GM19395 (cell line): ENCODE measurements around the gene LRRC3.
"Not testable (repeated sequence)": the region's sequence is repeated elsewhere in the genome, so short reads cannot be mapped to it uniquely, and the experiment has no call there.

Experiments
- ATAC-seq: cut with Tn5 transposase; IDR thresholded peaks from one replicate; pipeline ENCODE4 v1.9.1; 2021; ENCODE audit warnings: mild to moderate bottlenecking, moderate library complexity; ENCODE audit not compliant: unreplicated experiment

LRRC3 gene

GRCh38 chr21:44477131-44477530 lies 21.8 kb downstream of the LRRC3 start:
- ATAC-seq = no peak

- no peak for ATAC-seq
These were observed 22.4 kb downstream of the LRRC3 start for GRCh38 chr21:44477712-44478111.

- no peak for ATAC-seq
These were observed 23.0 kb downstream of the LRRC3 start for GRCh38 chr21:44478124-44478800.

GRCh38 chr21:44478801-44479167 lies 23.5 kb downstream of the LRRC3 start:
- no peak for ATAC-seq

DNA sequence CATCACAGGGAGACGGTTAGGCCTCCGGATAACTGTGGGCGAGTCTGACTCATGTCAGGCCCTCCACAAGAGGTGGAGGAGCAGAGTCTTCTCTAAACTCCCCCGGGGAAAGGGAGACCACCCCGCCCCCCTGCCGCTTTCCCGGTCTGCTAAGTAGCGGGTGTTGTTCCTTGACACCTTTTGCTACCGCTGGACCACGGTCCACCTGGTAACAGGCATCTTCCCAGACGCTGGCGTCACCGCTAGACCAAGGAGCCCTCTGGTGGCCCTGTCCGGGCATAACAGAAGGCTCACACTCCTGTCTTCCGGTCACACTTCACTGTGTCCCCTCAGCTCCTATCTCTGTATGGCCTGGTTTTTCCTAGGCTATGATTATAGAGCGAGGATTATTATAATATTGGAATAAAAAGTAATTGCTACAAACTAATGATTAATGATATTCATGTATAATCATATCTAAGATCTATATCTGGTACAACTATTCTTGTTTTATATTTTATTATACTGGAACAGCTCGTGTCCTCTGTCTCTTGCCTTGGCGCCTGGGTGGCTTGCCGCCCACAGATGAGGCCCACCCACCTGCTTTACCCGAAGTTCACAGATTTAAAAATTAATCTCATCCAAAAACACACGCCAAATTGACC lies 24.4 kb downstream of the LRRC3 start:
- ATAC-seq = not testable (repeated sequence)

DNA sequence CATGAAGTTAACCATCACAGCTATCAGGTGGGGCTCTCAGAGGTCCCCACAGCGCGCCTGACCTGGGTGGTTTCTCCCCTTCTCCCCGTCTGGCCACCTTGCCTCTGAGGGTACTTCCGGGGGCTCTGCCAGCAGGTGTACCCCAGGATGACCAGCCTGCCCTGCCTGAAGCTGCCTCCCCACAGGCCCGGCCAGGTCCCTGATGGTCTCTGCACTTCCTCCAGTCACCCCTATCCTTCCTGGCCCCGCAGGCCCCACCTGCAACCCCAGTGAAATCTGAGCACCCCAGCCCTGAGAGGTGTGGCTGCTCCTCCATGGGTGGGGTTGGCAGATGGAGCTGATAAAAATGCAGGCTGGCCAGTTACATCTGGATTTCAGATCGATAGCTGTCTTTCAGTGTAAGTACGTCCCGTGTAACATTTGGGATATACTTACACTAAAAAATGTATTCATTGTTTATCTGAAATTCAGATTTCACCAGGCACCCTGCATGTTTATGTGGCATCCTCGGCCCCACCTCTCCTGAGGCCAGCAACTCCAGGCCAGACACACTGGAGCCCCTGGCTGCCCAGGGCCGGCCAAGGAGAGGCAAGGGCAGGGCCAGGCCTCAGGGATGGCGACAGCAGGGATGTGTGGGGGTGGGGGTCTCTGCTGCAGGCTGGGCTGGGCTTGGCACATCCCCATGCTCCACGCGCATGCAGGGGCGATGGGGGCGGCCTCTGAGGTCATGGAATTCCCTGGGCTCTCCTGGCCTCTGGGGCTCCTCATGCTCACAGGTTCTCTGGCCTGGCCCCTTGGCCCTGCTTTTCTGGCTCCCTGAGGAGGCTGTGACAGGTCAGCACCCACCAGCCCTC lies 25.1 kb downstream of the LRRC3 start:
- no peak for ATAC-seq

DNA sequence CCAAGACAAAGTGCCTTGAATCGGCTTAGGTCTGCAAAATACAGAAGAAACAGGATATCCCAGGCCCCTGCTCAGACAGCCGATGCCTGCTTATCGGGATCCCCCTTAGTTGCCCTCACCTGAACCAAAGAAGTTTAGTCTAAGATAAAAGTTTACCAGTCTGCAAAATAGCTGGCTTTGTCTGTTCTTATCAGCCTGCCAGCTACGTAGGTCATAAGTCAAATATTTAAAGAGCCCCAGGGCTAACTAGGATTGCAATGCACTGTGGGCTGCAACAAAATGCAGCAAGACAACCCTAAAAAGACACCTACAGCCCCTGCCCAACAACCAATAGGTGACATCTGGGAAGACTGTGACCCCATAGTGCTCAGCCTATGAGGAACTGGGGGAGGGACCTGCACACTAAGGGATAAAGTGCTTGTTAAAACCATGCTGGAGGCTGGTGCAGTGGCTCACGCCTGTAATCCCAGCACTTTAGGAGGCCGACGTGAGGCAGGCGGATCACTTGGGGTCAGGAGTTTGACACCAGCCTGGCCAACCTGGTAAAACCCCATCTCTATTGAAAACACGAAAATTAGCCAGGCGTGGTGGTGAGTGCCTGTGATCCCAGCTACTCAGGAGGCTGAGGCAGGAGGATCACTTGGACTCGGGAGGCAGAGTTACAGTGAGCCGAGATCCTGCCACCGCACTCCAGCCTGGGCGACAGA lies 27.4 kb downstream of the LRRC3 start:
- ATAC-seq = no peak

DNA sequence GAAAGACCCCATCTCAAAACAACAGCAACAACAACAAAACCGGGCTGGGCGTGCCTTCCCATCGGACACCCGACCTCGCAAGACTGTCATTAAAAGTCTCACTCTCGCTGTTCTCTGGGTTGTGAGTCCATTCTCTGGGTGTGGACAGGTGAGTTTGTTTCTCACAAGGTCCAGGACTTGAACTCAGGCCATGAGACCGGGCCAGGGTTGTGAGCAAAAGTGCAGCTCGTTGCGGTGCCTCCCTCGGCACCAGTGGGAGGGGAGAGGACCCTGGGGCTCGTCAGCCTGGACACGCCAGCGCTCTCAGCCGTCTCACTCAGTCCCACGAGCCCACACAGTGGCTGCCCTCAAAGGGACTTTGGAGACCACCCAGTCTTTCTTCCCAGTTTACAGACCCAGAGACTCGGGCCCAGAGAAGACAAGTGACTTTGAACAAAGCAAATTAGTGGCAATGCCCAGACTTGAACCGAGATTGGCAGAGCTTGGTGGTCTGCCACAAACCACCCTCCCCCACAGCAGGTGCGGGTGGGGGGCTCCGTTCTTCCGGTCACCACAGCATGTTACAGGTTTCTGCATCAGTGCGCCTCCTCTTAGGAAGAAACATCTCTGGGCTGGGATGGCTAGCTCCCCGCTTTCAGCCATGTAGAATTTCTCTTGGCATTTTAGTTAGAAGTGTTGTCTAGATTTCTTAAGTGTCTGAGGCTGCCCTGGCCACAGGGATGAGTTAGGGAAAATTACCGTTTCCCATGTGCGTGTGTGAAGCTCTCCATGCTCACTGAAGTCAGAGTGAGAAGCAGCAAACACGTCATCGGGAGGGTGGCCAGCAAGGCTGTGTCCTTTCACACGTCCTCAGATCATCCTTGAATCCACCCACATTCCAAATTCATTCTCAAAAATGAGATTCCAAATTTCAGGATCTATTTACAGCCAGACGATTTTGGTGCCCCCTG lies 28.3 kb downstream of the LRRC3 start:
- no peak for ATAC-seq

GRCh38 chr21:44484498-44485253 lies 29.4 kb downstream of the LRRC3 start:
- ATAC-seq = no peak

- no peak for ATAC-seq
These were observed 30.0 kb downstream of the LRRC3 start for GRCh38 chr21:44485254-44485793.

DNA sequence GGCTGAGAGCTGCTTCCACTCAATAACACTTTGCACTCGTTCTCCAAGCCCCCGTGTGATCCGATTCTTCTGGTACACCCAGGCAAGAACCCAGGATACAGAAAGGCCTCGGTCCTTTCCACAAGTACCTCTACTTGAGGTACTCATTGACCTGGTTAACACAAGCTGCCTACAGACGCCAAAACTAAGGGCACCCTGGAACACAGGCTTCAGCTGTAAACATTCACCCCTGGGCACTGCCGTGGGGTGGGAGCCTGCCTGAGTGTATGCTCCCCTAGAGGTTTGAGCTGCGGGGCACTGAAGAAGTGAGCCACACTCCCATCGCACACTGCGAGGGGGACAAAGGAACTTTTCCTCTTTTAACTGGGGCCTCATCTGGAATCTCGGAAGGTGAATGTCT lies 30.5 kb downstream of the LRRC3 start:
- no peak for ATAC-seq

- ATAC-seq = no peak
These were observed 31.0 kb downstream of the LRRC3 start for GRCh38 chr21:44486302-44486701.

DNA sequence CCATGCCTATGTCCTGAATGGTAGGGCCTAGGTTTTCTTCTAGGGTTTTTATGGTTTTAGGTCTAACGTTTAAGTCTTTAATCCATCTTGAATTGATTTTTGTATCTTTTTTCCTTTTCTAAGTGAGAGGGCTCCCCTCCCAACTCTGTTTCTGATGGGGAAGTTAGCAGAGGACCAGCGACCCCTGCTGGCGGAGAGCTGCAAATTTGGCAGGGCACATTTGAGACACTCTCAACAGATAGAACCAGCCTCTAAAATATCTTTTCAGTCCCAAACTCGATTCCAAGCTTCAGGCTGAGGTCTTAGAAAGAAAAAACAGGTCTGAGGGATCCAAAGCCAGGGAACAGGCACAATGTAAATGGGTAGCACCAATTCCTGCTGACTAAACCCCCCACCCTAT lies 32.5 kb downstream of the LRRC3 start:
- ATAC-seq = no peak

DNA sequence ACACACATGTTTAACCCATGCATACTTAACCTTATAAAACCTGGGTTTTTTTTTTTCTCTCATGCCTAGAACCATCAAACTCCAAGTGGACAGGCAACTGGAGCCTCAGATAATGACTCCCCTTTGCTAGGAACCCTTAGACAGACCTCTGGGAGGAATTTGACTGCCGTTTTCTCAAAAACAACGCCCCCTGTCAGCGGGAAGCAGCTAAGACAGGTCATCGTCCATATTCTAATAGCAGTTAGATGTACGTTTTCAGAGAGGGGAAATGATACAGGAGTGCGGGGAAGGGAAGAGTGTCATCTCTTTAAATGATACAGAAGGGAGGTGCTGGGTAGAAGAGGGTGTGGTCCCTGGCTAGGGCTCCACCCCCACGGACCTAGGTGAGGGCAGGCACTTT lies 34.7 kb downstream of the LRRC3 start:
- no peak for ATAC-seq

- ATAC-seq = no peak
These were observed 35.1 kb downstream of the LRRC3 start for GRCh38 chr21:44490405-44490804.

DNA sequence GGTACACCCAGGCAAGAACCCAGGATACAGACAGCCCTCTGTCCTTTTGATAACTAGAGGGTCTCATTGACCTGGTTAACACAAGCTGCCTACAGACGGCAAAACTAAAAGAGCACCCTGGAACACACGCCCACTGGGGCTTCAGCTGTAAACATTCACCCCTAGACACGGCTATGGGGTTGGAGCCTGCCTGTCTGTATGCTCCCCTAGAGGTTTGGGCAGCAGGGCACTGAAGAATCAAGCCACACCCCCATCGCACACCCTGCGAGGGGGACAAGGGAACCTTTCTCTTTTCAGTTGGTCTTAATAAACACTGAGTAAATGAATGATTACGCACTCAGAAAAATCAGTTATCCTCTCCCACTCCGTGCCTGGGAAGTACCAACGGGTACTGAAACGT lies 35.5 kb downstream of the LRRC3 start:
- ATAC-seq = no peak

GRCh38 chr21:44492567-44493385 lies 37.5 kb downstream of the LRRC3 start:
- no peak for ATAC-seq

- ATAC-seq = no peak
These were observed 39.1 kb downstream of the LRRC3 start for GRCh38 chr21:44494418-44494817.
